Large intestine (tissue), 12 donors: ENCODE results near the gene VCX3A. TPM values are rescaled to one million over a fixed set of nuclear protein-coding genes. Genes with fewer than 3 reads are reported as not detected.
"Not testable (repeated sequence)": the region's sequence is repeated elsewhere in the genome, so short reads cannot be mapped to it uniquely, and the experiment has no call there.

Experiments
- DNase-seq, 2 donors: peaks; one replicate each; pipeline versions ENCODE4 v3.0.0 to v3.0.0-alpha.2; 2013
- H3K27ac ChIP-seq: one replicate; pipeline ENCODE4 v1.5.1; 2013; ENCODE audit warnings: low read length
- H3K27me3 ChIP-seq: 2 replicates; pipeline ENCODE4 v1.6.1; 2013; ENCODE audit warnings: low read length; ENCODE audit not compliant: control insufficient read depth, insufficient read depth
- H3K36me3 ChIP-seq: 2 replicates; pipeline ENCODE4 v1.6.1; 2013; ENCODE audit warnings: low read length; ENCODE audit not compliant: control insufficient read depth, insufficient read depth
- H3K4me1 ChIP-seq: one replicate; pipeline ENCODE4 v1.6.1; 2013; ENCODE audit warnings: low read length; ENCODE audit not compliant: control insufficient read depth, insufficient read depth
- H3K4me3 ChIP-seq: one replicate; pipeline ENCODE4 v1.5.1; 2013; ENCODE audit warnings: low read length
- H3K9me3 ChIP-seq: one replicate; pipeline ENCODE4 v1.6.1; 2013; ENCODE audit warnings: mild to moderate bottlenecking, low read depth, low read length, moderate library complexity; ENCODE audit not compliant: control insufficient read depth
- WGBS: methylation state at CpG from one replicate; pipeline ENCODE4 v1.1.5; 2013; ENCODE audit warnings: low lambda C conversion rate; ENCODE audit not compliant: insufficient coverage; 5-methylcytosine and 5-hydroxymethylcytosine counted together
- long read RNA-seq, 11 donors: transcript quantifications; one replicate each; lab custom pipeline, GENCODE V29; 2026
- polyA plus RNA-seq: library from polyadenylated mRNA; unstranded; fragments of 120-200 nt; gene quantifications from one replicate; pipeline ENCODE4 v1.2.1, GENCODE V29; 2013

VCX3A gene
- 0.10 TPM for polyA plus RNA-seq
- long read RNA-seq, donor 1, result 0 reads
- long read RNA-seq, donor 2, result 0 reads
- long read RNA-seq, donor 3, result 0 reads
- long read RNA-seq, donor 4, result 0 reads
- long read RNA-seq, donor 5, result 0 reads
- long read RNA-seq, donor 6, result 0 reads
- long read RNA-seq, donor 7, result 0 reads
- long read RNA-seq, donor 8, result 0 reads
- long read RNA-seq, donor 9, result 0 reads
- long read RNA-seq, donor 10, result 0 reads
- long read RNA-seq, donor 11, result 0 reads

DNA sequence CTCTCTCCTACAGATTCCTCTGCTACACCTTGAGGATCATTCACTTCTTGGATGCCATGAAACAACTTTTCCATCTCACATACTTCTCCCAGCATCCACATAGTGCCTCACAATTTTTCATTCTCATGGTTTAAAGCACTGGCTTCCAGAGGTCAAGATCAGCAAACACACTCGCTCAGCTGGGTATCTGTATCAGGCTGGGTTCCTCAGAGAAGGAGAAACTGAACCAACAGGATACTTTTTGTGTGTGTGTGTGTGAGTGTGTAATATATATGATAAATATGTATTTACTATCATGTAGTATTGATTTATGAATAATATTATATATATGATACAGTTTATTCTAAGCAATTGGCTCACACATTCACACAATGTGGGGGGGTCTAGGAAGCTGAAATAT lies at the start of gene VCX3A:
VCX3A (minus strand) TSS at position 101 of the 400 bp plus-strand sequence. CDS start 621 bp downstream, outside the sequence.
- not testable (repeated sequence) for H3K36me3 ChIP-seq, H3K9me3 ChIP-seq, H3K27me3 ChIP-seq, H3K4me3 ChIP-seq, H3K27ac ChIP-seq, H3K4me1 ChIP-seq, DNase-seq
- WGBS, result no CpG with 5 or more reads among the region's 1 CpG

GRCh38 chrX:6574762-6575161 lies 39.8 kb upstream of the VCX3A start:
- no CpG with 5 or more reads among the region's 5 CpGs for WGBS
- H3K27ac ChIP-seq, result no peak overlapping the region
- no peaks in the 10 kb centered on the region for H3K4me1 ChIP-seq
- no peaks in the 10 kb centered on the region for H3K9me3 ChIP-seq
- no peak overlapping the region for H3K4me3 ChIP-seq
- no peaks in the 10 kb centered on the region for H3K36me3 ChIP-seq
- DNase-seq, result no peak
- H3K27me3 ChIP-seq, result no peaks in the 10 kb centered on the region

DNA sequence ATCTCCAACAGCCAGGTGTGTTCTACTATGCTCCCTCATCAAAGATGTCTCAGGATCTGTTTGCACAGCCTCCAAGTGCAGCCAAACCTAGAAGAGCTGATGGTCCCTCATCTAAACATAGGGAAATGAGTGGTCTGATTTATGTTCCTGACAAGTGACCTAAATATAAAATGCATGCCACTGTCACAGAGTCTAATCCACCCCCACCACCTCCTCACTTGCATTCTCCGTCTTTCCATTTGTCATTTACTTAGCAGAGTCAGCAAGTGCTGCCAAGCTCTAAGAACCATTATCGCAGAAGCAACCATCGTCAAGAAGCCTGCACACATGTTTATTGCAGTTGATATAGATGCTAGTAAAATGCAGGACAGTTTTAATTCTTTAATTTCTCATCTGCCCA lies 33.1 kb upstream of the VCX3A start:
- no CpG with 5 or more reads among the region's 3 CpGs for WGBS

GRCh38 chrX:6558979-6559378 lies 24.1 kb upstream of the VCX3A start:
- Histone ChIP-seq H3K9me3 (no peaks in the 10 kb centered on the region), H3K36me3 (no peaks in the 10 kb centered on the region), H3K27ac (no peak overlapping the region), H3K4me3 (no peak overlapping the region), H3K4me1 (no peaks in the 10 kb centered on the region), H3K27me3 (no peaks in the 10 kb centered on the region)
- no CpG with 5 or more reads among the region's 5 CpGs for whole genome bisulfite sequencing
- no peak for DNase-seq

More for the DNA sequence above, 33.1 kb upstream of the VCX3A start:
- no peaks in the 10 kb centered on the region for H3K4me1 ChIP-seq
- DNase-seq, result no peak
- no peaks in the 10 kb centered on the region for H3K27me3 ChIP-seq
- H3K27ac ChIP-seq, result no peak overlapping the region
- no peaks in the 10 kb centered on the region for H3K9me3 ChIP-seq
- no peaks in the 10 kb centered on the region for H3K36me3 ChIP-seq
- no peak overlapping the region for H3K4me3 ChIP-seq

- WGBS, result no CpG with 5 or more reads among the region's 3 CpGs
- no peak overlapping the region for H3K4me3 ChIP-seq
- no peaks in the 10 kb centered on the region for H3K9me3 ChIP-seq
- no peaks in the 10 kb centered on the region for H3K36me3 ChIP-seq
- no peaks in the 10 kb centered on the region for H3K4me1 ChIP-seq
- H3K27ac ChIP-seq, result no peak overlapping the region
- no peaks in the 10 kb centered on the region for H3K27me3 ChIP-seq
- no peak for DNase-seq
Measured at GRCh38 chrX:6557690-6558089, 22.8 kb upstream of the VCX3A start.

DNA sequence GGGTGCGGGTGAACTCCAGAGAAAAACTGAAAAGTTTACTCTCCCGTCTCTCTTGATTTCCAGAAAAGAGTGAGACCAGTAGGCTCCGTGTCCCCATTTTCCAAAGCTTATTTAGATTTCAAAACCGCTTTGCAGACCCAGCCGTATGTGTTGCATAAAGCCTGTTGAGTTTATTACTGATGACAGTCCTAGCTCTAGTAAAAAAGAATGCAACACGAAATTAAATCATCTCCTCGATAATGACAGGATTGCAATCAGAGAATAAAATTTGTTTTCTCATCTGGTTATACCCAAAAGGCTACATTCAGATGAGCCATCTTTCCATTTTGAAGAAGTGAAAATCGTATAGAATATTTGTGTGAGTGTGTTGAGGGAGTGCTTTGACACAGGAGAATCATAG lies 16.1 kb upstream of the VCX3A start:
- no peaks in the 10 kb centered on the region for H3K27me3 ChIP-seq
- no peaks in the 10 kb centered on the region for H3K4me1 ChIP-seq
- no CpG with 5 or more reads among the region's 8 CpGs for WGBS
- H3K9me3 ChIP-seq, result no peaks in the 10 kb centered on the region
- DNase-seq, result no peak
- H3K4me3 ChIP-seq, result no peak overlapping the region
- H3K36me3 ChIP-seq, result no peaks in the 10 kb centered on the region
- no peak overlapping the region for H3K27ac ChIP-seq

- Histone ChIP-seq H3K27me3 (no peaks in the 10 kb centered on the region), H3K27ac (no peak overlapping the region), H3K4me3 (no peak overlapping the region), H3K4me1 (no peaks in the 10 kb centered on the region), H3K36me3 (no peaks in the 10 kb centered on the region), H3K9me3 (no peaks in the 10 kb centered on the region)
- WGBS, result no CpG with 5 or more reads among the region's 5 CpGs
- no peak for DNase-seq
Measured at GRCh38 chrX:6545712-6546111, 10.8 kb upstream of the VCX3A start.

- WGBS, result no CpG with 5 or more reads among the region's 3 CpGs
- DNase-seq, result no peak
- Histone ChIP-seq H3K4me3 (no peak overlapping the region), H3K27me3 (no peaks in the 10 kb centered on the region), H3K36me3 (no peaks in the 10 kb centered on the region), H3K9me3 (no peaks in the 10 kb centered on the region), H3K27ac (no peak overlapping the region), H3K4me1 (no peaks in the 10 kb centered on the region)
Measured at GRCh38 chrX:6526564-6527136, 8.3 kb downstream of the VCX3A start.

DNA sequence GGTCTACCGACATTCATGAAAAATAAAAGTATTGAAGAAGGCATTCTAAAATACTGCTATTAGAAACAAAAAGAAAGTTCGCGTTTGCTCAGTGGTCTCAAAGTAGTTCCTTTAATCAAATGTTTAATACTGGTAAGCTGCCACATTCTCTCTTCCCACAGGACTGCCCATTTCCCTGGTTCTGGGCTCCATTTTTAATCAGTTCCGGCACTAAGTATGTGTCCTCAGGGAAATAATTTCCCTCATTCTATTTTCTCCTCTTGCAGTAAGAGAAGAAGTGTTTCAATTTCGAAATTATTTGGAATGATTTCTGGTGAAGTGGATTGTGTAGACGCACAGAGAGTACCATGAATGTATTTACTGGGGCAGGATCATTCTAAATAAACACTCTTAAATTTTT lies 17.5 kb downstream of the VCX3A start:
- H3K27ac ChIP-seq, result no peak overlapping the region
- H3K9me3 ChIP-seq, result no peaks in the 10 kb centered on the region
- DNase-seq, result no peak
- no peaks in the 10 kb centered on the region for H3K27me3 ChIP-seq
- no peaks in the 10 kb centered on the region for H3K36me3 ChIP-seq
- no CpG with 5 or more reads among the region's 6 CpGs for WGBS
- no peaks in the 10 kb centered on the region for H3K4me1 ChIP-seq
- no peak overlapping the region for H3K4me3 ChIP-seq

GRCh38 chrX:6506444-6506843 lies 28.5 kb downstream of the VCX3A start:
- Histone ChIP-seq H3K27ac (no peak overlapping the region), H3K27me3 (no peaks in the 10 kb centered on the region), H3K4me1 (no peaks in the 10 kb centered on the region), H3K36me3 (no peaks in the 10 kb centered on the region), H3K4me3 (no peak overlapping the region), H3K9me3 (no peaks in the 10 kb centered on the region)
- WGBS, result no CpG with 5 or more reads among the region's 4 CpGs
- no peak for DNase-seq

DNA sequence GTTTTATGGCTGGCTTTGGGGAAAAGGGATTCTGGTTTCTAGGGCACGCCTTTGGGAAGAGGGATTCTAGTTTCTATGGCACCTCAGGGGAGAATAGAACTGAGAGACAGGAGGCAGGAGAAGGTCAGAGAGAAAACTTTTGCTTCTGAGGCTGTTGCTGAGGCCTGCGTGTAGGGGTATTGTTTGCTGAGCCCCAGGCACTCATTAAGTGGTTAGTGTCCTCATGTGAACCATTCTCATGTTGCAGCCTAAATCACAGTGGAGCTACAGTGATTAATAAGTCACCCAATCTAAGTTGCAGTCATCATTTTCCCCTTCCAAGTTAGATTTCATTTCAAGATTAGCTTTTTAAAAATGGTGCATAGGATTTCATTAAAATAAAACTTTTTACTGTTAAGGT lies 29.0 kb downstream of the VCX3A start:
- Histone ChIP-seq H3K4me1 (no peaks in the 10 kb centered on the region), H3K9me3 (no peaks in the 10 kb centered on the region), H3K27me3 (no peaks in the 10 kb centered on the region), H3K27ac (no peak overlapping the region), H3K36me3 (no peaks in the 10 kb centered on the region), H3K4me3 (no peak overlapping the region)
- WGBS, result no CpG with 5 or more reads among the region's 2 CpGs
- no peak for DNase-seq
